HG02798 (cell line): ENCODE measurements around the gene FBXO21.
"Not testable (repeated sequence)": the region's sequence is repeated elsewhere in the genome, so short reads cannot be mapped to it uniquely, and the experiment has no call there.

Experiments
- ATAC-seq: cut with Tn5 transposase; IDR thresholded peaks from one replicate; pipeline ENCODE4 v1.9.1; 2021; ENCODE audit warnings: mild to moderate bottlenecking; ENCODE audit not compliant: unreplicated experiment, poor library complexity

FBXO21 gene

DNA sequence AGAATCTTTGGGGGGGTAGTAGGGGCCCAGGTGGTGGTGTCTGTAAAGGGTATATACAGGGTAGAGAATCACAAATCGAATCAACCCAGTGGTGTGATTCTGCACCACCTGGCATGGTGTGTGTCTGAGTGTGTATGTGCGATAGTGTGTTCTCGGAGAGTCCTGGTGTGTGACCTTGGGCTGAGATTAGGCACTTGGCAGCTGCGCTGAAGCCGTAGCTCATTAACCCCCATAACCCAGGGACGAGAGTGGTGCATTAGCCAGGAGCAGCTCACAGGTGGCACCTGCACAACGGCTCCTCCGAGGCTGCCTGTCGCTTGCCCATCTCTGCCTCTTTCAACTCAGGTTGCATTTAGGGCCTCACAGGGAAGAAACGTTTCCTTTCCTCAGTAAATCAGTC lies 75.5 kb downstream of the FBXO21 start:
- no peak for ATAC-seq

DNA sequence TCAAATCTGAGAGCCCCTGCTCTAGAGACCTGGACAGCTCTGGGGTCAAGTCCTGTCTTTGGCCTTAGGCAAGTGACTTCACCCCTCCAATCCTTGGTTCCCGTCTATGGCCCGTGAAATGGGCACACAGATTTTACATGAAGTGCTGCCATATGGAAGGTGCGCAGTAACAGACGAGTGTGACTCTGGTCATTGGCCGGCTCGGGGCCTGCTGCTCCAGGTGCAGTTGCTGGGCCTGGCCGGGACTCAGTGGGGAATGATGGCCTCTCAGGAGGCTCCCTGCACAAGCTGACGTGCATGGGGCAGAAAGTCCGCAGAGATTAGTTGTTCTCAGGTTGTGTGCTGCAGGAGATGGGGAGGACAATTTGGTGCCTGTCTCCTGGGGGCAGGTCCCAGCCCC lies 77.0 kb downstream of the FBXO21 start:
- no peak for ATAC-seq

DNA sequence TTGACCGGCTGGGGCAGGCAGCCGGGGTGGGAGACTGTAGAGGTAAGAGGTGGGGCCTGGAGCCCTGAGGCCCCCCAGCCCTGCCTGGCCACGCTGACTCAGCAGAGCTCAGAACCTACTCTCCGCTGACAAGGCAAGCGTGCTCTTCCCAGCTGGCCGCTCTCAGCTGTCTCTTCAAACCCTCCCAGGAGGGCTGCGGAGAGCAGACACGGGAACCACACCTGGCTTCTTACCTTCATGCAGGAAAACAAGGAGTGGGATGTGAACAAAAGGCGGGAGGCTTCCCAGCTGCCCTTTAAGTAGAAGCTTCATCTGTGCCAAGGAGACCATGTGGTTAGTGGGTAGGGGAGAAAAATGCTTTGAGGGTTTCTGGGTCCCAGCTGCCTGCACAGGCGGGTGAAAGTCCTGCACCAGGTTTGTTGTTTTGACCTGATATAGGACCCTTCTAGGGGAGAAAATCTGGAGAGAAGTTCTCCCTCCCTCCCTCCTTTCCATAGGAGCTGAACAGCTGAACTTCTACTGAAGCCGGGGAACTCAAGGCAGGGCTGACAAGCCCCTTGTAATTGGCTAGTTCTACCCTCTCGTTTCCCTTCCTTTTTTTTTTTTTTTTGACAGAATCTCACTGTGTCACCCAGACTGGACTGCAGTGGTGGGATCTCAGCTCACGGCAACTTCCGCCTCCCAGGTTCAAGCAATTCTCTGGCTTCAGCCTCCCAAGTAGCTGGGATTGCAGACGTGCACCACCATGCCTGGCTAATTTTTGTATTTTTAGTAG lies 78.3 kb downstream of the FBXO21 start:
- no peak for ATAC-seq

DNA sequence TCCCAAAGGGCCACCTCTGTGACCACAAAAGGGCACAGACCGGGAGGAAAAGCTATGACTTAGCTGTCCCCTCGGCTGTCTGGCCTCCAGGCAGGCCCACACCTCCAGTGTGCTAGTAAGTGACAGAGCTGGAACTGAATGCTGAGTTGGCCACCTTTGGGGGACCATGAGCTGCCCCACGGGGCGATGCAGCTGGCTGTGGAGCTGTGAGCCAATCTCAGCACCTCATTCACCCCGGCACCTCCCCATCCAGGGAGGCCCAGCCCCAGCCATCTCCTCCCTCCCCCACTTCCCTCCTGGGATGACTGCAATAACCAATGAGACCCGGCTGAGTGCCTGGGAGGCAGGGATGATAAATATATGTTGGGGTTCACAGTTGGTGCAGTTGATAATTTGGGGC lies 78.9 kb downstream of the FBXO21 start:
- ATAC-seq, result no peak

DNA sequence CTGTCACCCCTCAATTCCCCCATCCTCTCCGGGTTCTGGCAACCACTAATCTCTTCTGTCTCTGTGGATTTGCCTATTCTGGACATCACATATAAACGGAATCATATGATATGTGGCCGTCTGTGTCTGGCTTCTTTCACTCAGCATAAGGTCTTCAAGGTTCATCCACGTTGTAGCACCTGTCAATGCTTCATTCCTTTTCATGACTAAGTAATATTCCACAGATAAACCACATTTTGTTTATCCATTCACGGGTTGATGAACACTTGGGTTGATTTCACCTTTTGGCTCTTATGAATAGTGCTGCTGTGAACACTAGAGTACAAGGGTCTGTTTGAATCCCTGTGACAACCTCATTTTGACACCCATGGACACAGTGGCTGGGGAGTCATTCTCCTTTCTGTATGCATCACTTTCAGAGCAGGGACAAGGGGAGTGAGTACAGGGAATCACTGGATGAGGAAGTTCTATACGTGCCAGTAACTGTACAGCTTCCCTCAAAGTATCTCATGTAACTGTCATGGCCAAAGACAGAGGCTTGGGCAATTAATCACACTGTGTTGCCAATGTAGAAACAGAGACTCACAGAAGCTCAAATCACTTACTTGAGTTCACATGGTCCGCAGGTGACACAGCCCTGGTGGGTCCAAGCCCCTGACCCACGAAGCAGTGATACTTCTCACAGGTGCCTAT lies 80.2 kb downstream of the FBXO21 start:
- ATAC-seq, result no peak

DNA sequence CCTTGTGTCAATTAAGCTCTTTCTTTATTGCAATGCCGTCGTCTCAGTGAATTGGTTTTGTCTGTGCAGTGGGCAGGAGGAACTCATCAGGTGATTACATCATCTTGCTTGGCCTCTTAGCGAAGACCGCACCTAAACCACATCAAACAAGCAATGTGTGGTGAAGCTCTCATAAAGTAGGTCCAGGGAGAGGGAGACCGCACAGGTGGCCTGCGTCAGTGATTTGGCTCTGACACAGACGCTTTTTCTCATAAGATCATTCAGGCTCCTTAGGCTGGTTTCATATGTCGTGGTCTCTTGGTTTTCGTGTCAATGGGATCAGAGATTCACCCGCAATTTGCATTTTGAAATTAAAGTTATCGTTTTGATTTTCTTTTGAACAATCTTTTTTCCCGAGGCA lies 84.4 kb downstream of the FBXO21 start:
- ATAC-seq, result no peak

DNA sequence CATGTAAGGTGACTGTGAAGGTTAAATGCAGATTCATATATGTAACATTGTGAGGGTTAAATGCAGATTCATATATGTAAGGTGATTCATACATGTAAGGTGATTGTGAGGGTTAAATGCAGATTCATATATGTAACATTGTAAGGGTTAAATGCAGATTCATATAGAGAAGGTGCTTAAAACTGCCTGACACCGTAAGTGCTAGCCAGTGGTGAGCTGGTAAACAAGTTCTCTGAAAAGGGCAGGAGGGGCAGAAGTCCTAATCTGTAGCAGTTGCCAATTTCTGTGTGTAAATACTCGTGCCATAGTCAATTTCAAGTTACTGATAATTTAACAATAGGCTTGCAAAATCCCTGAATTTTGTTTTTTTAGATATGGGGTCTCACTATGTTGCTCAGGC lies 86.3 kb downstream of the FBXO21 start:
- ATAC-seq, result not testable (repeated sequence)

DNA sequence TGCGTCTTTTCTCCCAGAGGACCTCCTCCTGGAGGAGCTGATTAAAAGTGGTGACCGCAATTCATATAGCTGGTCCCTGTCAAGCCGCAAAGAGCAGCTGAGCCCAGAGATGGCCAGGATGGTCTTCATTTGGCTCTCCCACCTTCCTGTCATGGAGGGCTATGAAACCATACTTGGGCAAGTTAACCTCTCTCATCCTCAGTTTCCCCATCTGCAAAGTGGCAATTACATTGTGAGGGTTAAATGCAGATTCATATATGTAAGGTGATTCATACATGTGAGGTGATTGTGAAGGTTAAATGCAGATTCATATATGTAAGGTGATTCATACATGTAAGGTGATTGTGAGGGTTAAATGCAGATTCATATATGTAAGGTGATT lies 87.5 kb downstream of the FBXO21 start:
- no peak for ATAC-seq

DNA sequence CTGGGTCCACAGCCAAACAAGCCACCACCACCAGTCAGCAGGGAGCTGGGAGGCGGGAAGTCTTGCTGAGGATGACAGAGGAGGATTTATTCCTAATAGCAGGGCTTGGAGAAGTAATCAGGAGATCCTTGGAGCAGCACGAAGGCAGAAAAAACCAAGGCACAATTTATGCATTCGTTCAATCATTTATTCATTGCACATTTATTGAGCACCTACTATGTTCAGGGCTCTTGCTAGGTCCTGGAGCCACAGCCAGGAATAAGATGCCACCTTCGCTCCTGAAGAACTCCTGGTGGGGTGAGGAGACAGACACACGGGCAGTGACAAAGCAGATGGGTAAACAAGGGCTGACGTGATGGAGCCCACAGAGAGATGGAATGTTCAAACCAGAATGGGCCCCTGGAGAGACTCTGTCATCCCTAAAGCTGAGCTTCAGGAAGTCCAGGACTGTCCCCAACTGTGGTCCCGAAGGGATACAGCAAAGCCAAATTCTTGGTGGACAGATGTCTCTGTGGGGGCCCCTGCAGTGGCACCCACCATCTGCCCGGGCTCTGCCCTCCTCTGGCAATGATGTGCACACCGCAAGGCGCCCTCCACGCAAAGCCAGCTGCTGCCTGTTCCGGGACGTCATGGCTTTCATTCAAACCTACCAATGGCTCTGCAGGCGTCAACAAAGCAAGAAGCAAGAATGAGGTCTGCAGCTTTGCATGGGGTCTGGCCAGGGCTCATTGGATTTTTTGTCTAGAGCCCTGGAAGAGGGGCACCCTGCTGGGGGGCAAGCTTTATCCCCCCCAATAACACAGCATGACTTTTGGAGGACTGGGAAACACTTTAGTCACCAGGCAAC lies 88.1 kb downstream of the FBXO21 start:
- ATAC-seq, result no peak

DNA sequence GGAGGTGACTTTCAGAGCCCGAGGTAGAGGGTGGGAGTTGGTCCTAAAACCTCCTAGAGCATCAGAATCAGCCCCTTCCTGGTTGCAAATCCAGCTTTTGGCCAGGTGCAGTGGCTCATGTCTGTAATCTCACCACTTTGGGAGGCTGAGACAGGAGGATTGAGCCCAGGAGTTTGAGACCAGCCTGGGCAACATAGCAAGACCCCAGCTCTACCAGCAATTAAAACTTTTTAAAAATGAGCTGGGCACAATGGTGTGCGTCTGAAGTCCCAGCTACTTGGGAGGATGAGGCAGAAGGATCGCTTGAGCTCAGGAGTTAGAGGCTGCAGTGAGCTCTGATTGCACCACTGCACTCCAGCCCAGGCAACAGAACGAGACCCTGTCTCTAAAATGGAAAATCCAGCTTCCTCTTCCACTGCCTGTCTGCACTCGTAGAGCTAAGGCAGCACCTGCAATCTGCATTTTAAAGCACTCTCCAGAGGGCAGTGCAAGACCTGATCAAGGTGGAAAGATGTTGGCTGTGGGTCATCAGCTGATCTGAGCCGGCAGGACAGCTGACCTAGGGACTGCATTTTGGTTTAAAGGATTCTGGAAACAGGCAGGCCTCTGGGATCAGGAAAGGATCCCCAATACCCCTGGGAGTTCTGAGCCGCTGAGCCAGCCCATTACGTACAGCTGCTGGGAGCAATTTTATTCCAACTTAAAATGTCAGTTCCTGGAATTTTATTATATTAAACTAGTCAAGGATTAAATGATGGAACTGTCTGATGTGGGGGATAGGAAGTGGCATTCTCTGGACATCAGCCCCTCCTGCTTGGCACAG lies 89.2 kb downstream of the FBXO21 start:
- no peak for ATAC-seq

DNA sequence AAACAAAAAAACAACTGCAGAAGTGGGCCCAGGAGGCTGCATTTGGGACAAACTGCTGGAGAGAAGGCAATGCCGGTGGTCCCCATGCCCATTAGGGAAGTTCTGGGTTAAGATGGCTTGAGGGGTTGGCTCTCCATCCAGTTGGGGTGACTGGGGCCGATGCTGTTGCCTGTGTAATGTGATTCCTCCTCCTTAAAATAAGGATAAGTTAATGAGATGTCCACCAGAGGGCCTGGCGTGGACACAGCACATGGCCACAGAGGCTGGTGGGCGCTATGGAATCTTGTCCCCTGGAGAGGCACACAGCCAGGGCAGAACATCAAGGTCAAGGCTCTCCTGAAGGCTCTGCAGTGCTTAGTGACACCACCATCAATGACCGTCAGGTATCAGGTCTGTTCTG lies 90.0 kb downstream of the FBXO21 start:
- ATAC-seq, result no peak

DNA sequence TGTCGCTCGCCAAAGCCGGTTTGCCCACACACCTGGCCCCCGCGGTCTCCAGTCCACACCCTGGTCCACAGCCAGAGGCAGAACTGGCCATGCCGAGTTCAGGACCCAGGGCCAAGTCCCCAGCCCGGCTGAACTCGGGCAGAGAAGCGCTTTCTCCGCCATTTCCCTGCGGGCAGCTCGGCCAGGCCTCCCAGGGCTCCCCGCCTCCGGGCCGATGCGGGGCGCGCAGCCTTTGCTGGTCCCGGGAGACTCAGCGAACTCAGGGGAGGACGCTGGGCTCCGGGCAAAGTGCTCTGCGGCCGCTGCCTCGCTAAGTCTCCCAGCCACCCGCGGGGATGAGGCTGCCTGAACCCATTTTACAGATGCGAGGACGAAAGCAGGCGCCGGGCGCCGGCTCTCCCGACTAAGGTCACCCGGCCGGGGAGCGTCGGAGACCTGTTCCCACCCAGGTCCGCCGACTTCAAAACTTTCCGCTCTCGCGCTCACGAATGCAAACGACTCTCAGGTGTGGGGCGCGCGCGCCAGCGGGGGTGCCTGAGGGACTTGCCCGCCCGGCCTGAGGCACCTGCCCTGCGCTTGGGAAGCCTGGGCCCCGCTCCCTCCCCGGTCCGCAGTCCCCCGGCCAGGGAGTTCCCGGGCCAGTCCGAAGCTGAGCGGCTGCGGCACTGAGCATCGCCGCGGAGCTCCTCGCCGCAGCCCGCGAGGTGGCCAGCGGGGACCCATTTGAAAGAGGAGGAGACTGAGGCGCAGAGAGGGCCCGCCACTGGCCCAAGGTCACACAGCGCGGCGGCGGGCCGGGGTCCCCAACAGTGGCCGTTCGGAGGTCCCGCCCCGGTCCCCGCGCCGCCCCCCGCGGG lies 91.7 kb downstream of the FBXO21 start:
- peak; percentile 46 for ATAC-seq

DNA sequence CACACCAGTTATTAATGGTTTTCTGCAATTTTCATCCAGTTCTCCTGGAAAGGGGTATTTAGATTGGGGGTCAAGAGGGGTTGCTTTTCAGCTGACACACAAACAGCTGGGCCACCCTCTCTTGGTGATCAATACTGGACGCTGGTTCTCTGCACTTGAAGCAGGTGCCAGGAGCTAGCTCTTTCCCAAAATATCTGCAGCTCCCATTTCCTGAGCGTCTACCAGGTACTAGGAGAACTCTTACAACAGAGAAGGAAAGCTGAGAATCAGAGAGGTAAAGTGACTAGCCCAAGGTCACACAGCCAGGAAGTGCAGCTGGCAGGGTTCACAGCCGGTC lies 92.3 kb downstream of the FBXO21 start:
- ATAC-seq, result no peak

DNA sequence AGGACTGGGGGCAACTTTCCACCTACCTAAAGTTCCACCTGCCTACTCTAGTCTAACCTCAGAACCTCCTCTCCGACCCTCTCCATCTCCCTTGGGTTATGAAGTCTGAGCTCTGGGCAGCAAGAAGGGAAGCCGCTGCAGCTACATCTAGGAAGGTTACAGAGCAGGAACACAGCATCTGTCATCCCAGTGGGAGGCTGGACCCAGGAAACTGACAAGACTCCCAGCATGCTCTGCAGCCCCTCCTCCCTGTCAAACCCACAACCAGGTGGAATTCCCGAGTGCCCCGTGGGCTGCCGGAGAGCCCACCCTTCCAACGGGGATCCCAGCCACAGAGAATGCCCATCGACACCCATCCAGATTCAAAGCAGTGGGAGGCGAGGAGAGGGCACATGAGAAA lies 93.1 kb downstream of the FBXO21 start:
- ATAC-seq, result no peak

DNA sequence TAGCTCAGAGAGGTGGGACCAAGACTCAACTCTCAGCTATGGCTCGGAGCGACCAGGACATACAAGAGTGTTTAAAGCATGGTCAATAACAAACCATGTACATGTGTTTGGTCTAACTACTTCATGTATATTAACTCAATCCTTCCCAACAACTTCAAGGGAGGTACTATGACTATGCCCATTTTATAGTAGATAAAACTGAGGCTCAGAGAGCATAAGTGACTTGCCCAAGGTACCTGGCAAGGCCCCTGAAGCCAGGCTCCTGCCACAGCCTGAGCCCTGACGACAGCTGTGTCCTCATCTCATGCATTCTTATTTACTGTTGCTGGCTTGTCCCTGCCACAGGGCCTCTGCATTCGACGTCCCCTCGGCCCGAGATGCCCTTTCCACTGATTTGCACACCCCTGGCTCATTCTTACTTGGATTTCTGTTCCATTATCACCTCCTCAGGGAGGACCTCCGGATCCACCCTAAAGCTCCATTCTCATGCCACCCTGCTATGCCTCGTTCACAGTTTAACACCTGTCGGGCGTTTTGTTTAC lies 93.7 kb downstream of the FBXO21 start:
- ATAC-seq, result no peak

DNA sequence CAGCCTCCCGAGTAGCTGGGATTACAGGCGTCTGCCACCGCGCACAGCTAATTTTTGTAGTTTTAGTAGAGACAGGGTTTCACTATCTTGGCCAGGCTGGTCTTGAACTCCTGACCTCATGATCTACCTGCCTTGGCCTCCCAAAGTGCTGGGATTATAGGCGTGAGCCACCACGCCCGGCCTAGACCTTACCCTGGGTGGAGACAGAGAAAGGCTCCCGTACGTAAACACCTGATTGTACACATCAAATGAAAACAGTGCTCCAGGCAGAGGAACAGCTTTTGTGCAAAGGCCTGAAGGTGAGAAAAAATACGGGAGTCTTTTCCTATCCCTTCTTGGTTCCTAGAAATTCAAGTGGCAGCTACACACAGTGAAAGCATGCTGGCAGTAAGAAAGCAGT lies 95.1 kb downstream of the FBXO21 start:
- not testable (repeated sequence) for ATAC-seq

DNA sequence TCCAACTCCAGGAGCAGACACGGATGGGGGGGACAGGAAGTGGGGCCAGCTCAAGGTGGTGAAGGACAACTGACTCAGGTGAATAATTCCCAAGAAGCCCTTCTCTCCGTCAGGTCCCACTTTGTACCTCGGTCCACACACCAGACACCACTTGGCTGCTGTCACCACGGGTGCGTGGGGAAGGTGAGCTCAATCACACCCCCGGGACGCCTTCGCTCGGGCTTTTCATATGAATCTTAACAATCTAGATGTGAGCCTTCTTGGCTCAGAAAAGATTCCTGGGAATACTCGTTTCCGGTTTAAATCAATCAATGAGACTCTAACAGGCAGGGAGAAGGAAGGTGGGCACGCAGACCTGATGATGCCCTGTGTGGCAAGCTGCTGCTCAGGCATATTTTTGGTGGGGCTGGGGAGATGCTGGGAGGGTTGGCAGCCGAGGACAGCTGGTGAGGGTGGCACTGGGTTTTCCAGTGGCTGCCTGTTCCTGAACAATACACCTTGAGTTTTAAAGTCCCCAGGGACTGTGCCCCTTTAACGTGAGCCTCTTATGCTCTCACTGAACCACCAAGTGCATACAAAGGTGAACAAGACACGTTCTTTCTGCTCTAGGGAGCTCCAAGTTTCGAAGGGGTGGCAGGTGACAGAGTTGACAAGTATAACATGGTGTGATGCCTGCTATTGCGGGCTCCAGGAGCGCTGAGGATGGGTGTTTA lies 96.2 kb downstream of the FBXO21 start:
- ATAC-seq, result no peak

DNA sequence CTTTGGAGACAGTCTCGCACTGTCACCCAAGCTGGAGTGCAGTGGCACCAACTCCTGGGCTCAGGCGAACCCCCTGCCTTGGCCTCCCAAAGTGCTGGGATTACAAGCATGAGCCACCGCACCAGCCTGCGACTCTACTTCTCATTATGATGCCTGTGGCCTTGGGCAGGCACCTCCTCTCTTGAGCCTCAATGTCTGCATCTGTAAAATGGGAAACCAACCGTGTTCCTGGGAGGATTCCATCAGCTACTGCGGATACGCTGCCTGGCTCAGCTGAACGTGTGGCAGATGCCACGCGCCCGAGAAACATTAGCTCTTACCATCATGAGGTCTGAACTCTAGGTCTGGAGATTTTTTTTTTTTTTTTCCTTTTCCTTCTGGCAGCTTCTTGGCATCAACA lies 96.8 kb downstream of the FBXO21 start:
- ATAC-seq, result no peak

DNA sequence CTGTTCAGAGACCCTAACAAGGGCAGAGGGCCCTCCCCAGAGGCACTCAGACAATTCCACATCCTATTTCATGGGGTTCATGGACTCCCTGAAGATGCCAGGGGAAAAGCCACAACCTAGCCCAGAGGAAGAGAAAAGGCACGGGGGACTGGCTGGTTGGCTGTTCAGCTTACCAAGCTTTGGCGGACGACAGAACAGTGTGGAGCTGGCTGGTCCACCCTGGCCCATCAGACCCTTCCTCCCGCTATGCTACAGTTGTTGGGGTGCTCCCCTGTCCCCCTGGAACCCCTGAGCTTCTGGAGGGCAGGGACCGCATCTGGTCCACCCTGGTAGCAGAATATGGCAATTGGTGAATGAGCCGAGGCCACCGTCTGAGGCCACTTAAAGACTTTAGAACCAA lies 97.4 kb downstream of the FBXO21 start:
- no peak for ATAC-seq
